Endothelial cell of umbilical vein (primary cell): ENCODE data around the gene EEIG1. TPM values are rescaled to one million over a fixed set of nuclear protein-coding genes. Genes with fewer than 3 reads are reported as not detected.

Experiments used
- BruUV-seq: library from RNA; stranded (reverse); fragments of 400-500 nt; replicated peaks from 2 replicates; lab custom pipeline; 2021; lab: Mats Ljungman, UMichigan
- CTCF ChIA-PET: fragments of 300-600, 350-600 bp; sonication (Branson Sonifier 250); formaldehyde crosslinking; loops from one replicate; lab custom pipeline; 2021; ENCODE audit warnings: antibody characterized with exemption, inconsistent platforms; lab: Charles Lee
- POLR2A ChIA-PET: fragments of 300-600, 350-600 bp; sonication (Branson Sonifier 250); formaldehyde crosslinking; loops from one replicate; lab custom pipeline; 2021; ENCODE audit warnings: antibody characterized with exemption, inconsistent platforms; lab: Charles Lee
- DNase-seq: peaks from one replicate; pipeline ENCODE4 v3.0.0-alpha.2; 2011; ENCODE audit warnings: low read depth, low spot score
- FAIRE-seq: peaks from 2 replicates; lab custom pipeline; 2011; peaks lifted over from hg19 to GRCh38; lab: Jason Lieb, UNC
- H2AFZ ChIP-seq: 2 replicates; pipeline ENCODE4 v1.6.0; 2012; ENCODE audit warnings: low read depth, low read length, control low read depth, inconsistent platforms
- H3K27ac ChIP-seq: 2 replicates; pipeline ENCODE4 v1.5.1; 2011; ENCODE audit warnings: low read depth, mild to moderate bottlenecking, control low read depth, low read length, moderate library complexity; ENCODE audit not compliant: insufficient read depth
- H3K27me3 ChIP-seq, 2 experiments: 2 replicates each; pipeline versions ENCODE4 v1.6.0 to v1.6.1; 2011; ENCODE audit warnings: low read length in 2 of 2, mixed read lengths in 1 of 2; ENCODE audit not compliant: control insufficient read depth in 2 of 2, insufficient read depth in 2 of 2
- H3K36me3 ChIP-seq, 2 experiments: 2 replicates in 1 of 2; 3 replicates in 1 of 2; pipeline ENCODE4 v1.5.1; 2011; ENCODE audit warnings: low read length in 2 of 2, mild to moderate bottlenecking in 1 of 2, moderate library complexity in 1 of 2; ENCODE audit not compliant: control insufficient read depth in 2 of 2, insufficient read depth in 2 of 2; ENCODE audit errors: extremely low read depth in 1 of 2
- H3K4me1 ChIP-seq: 3 replicates; pipeline ENCODE4 v1.5.1; 2011; ENCODE audit warnings: mild to moderate bottlenecking, low read length; ENCODE audit not compliant: control insufficient read depth, insufficient read depth; ENCODE audit errors: extremely low read depth
- H3K4me2 ChIP-seq: 2 replicates; pipeline ENCODE4 v1.6.1; 2011; ENCODE audit warnings: low read length, control low read depth, mixed read lengths; ENCODE audit not compliant: insufficient read depth
- H3K4me3 ChIP-seq, 3 experiments: fragments of 200-600 bp in 1 of 3; sonication (generic), shearing (Covaris generic) in 1 of 3; replicated peaks in 1 of 3; 2 replicates each; pipeline ENCODE4 v1.5.1; 2011 to 2016; ENCODE audit warnings: control low read depth in 3 of 3, low read length in 3 of 3, mild to moderate bottlenecking in 2 of 3, inconsistent platforms in 1 of 3, low read depth in 1 of 3, moderate library complexity in 1 of 3; ENCODE audit not compliant: insufficient read depth in 1 of 3
- H3K79me2 ChIP-seq: 2 replicates; pipeline ENCODE4 v1.6.0; 2012; ENCODE audit warnings: low read length, inconsistent platforms; ENCODE audit not compliant: control insufficient read depth, insufficient read depth
- H3K9ac ChIP-seq: replicated peaks from 2 replicates; pipeline ENCODE3; 2011; ENCODE audit warnings: low read length, control low read depth; ENCODE audit not compliant: insufficient read depth; ENCODE audit errors: extremely low read depth
- H3K9me1 ChIP-seq: replicated peaks from 3 replicates; pipeline ENCODE4 v1.6.0; 2011; ENCODE audit warnings: mild to moderate bottlenecking, low read length; ENCODE audit not compliant: control insufficient read depth, insufficient read depth; ENCODE audit errors: extremely low read depth
- H3K9me3 ChIP-seq: replicated peaks from 2 replicates; pipeline ENCODE4 v1.5.1; 2012; ENCODE audit warnings: low read length, inconsistent platforms; ENCODE audit not compliant: control insufficient read depth, insufficient read depth
- H4K20me1 ChIP-seq: replicated peaks from 2 replicates; pipeline ENCODE3; 2011; ENCODE audit warnings: mild to moderate bottlenecking, low read length; ENCODE audit not compliant: control insufficient read depth, insufficient read depth; ENCODE audit errors: extremely low read depth
- CTCF ChIP-seq, 2 donors: IDR thresholded peaks; 1 replicate in 1 of 2; 2 replicates in 1 of 2; pipeline ENCODE4 v1.5.1; 2011; ENCODE audit warnings: low read length in 2 of 2, mild to moderate bottlenecking in 2 of 2, moderate library complexity in 2 of 2, control low read depth in 1 of 2, inconsistent platforms in 1 of 2, low read depth in 1 of 2; ENCODE audit not compliant: insufficient read depth in 1 of 2; ENCODE audit errors: extremely low read depth in 1 of 2
- EZH2 ChIP-seq: IDR thresholded peaks from 2 replicates; pipeline ENCODE4 v1.6.1; 2012; ENCODE audit warnings: borderline replicate concordance, low read depth, mild to moderate bottlenecking, moderate library complexity, low read length, inconsistent platforms; ENCODE audit not compliant: severe bottlenecking
- FOS ChIP-seq: IDR thresholded peaks from 2 replicates; pipeline ENCODE4 v1.6.1; 2011; ENCODE audit warnings: mild to moderate bottlenecking, low read length, moderate library complexity, borderline replicate concordance; ENCODE audit not compliant: insufficient read depth
- GATA2 ChIP-seq: IDR thresholded peaks from 2 replicates; pipeline ENCODE4 v1.7.0; 2011; ENCODE audit warnings: low read depth, mild to moderate bottlenecking, moderate library complexity, mixed read lengths, low read length; ENCODE audit not compliant: insufficient read length, insufficient read depth
- JUN ChIP-seq: IDR thresholded peaks from 2 replicates; pipeline ENCODE4 v1.6.1; 2011; ENCODE audit warnings: borderline replicate concordance, low read depth; ENCODE audit not compliant: insufficient read length, insufficient read depth
- MAX ChIP-seq: IDR thresholded peaks from 2 replicates; pipeline ENCODE4 v1.6.1; 2011; ENCODE audit not compliant: insufficient read depth, insufficient read length
- MYC ChIP-seq: IDR thresholded peaks from one replicate; pipeline ENCODE4 v1.6.1; 2011; ENCODE audit warnings: mild to moderate bottlenecking, low read depth, low read length
- POLR2A ChIP-seq: IDR thresholded peaks from 2 replicates; pipeline ENCODE4 v1.6.1; 2012; ENCODE audit warnings: low read depth, mild to moderate bottlenecking, control low read depth, low read length
- POLR2AphosphoS5 ChIP-seq: IDR thresholded peaks from 2 replicates; pipeline ENCODE4 v1.6.1; 2012; ENCODE audit warnings: low read depth, mild to moderate bottlenecking, control low read depth, low read length, moderate library complexity; ENCODE audit not compliant: insufficient read depth
- dilution Hi-C: fragments of 300-500 bp; cut with MboI; formaldehyde crosslinking; loops from one replicate; pipeline ENCODE4 v1.15.0; 2019; ENCODE audit warnings: low sequenced_read_pairs; ENCODE audit not compliant: extremely low pct_ligation_motif_present
- intact Hi-C: fragments of 100-400 bp; cut with micrococcal nuclease; formaldehyde crosslinking; loops from one replicate; pipeline ENCODE4 v1.10.0; 2022
- polyA plus RNA-seq, 4 experiments: library from polyadenylated mRNA; depleted of rRNA in 3 of 4; stranded (reverse) in 3 of 4; unstranded in 1 of 4; fragments of >200 nt; gene quantifications; 2 replicates each; pipeline versions ENCODE4 v1.2.1 to v1.2.3, GENCODE V29; 2011 to 2012; ENCODE audit warnings: missing spikeins in 1 of 4
- total RNA-seq: library from RNA; stranded (reverse); gene quantifications from 2 replicates; pipeline ENCODE4 v1.2.3, GENCODE V29; 2021

Gene EEIG1
- total and polyA plus RNA-seq, 2 donors (not counting 3 experiments of a cell fraction or from before 2014, with no cell fraction given) = 8.4 to 19.0 TPM

GRCh38 chr9:127937388-127938297 is 43.1 kb downstream of the EEIG1 start, which contains the start of gene DPM2:
TSS of gene DPM2 (minus strand) at chr9:127937854. CDS start at chr9:127937820, 34 bp downstream.
- ChIA-PET POLR2A (no interaction called here), CTCF (no interaction called here)
- BruUV-seq = TSS peak; percentile 67
- no peaks in the 10 kb centered on the region for H3K9me3 ChIP-seq
- intact Hi-C loops (no loop called here), dilution Hi-C loops (no loop called here)
- peak; percentile 98 for FAIRE-seq
- no peaks in the 10 kb centered on the region for H3K27me3 ChIP-seq
- H3K4me1 ChIP-seq = peaks cover 21% of the 10 kb centered on the region
- peak within 1 kb of the TSS; percentile 61 for H3K27ac ChIP-seq
- H4K20me1 ChIP-seq = no peaks in the 10 kb centered on the region
- H3K36me3 ChIP-seq = peaks cover 0 to 3% of the 10 kb centered on the region in 2 experiments
- peak within 1 kb of the TSS; percentile 74 for H3K4me2 ChIP-seq
- peak; percentile 84 for DNase-seq
- H3K9me1 ChIP-seq = no peaks in the 10 kb centered on the region
- peaks cover 21% of the 10 kb centered on the region for H3K79me2 ChIP-seq
- H3K9ac ChIP-seq = peak within 1 kb of the TSS; percentile 76
- H2AFZ ChIP-seq = peak within 1 kb of the TSS; percentile 87
- TF ChIP-seq CTCF (IDR thresholded peaks at IDR 0.05; ENCODE audit: extremely low read depth in 1 of 2, insufficient read depth in 1 of 2, low read depth in 1 of 2, low read length in 2 of 2) (no peak), MAX (peak; percentile 32), GATA2 (no peak), POLR2A (peak; percentile 89), EZH2 (no peak), FOS (no peak), POLR2AphosphoS5 (peak; percentile 90), JUN (no peak), MYC (no peak)
- peak within 1 kb of the TSS; percentile 21 to 79 (median 79) for H3K4me3 ChIP-seq
